ENCODE measurements around the gene TSPAN33.

TSPAN33 gene

DNA sequence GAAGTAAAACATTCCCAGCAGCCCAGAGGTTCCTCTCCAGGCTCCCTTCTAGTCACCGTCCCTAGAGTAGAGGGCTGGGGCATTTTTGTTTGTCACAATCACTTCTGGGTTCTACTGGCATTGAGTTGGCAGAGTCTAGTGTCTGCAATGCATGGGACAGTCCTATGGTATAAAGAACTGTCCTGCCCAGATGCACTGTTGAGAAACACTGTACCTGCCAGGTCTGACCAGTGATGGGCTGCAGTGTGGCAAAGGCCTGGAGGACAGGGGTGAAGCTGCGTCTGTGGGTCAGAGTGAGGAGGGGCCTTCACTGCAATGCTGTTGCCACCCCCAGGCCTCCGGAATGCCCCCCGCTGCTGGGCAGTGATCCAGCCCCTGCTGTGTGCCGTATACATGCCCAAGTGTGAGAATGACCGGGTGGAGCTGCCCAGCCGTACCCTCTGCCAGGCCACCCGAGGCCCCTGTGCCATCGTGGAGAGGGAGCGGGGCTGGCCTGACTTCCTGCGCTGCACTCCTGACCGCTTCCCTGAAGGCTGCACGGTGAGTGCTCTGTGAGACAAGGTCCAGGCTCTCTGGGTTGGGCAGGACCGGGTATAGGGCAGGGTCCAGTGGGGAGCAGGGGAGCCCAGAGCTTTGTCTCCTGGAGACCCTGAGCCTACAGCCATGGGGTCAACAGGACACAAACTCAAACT, 58.7 kb downstream of the TSPAN33 start:
- H3K27ac ChIP-seq (ENCODE audit: low read length), result no peak overlapping the region
- no peaks in the 10 kb centered on the region for H3K4me1 ChIP-seq (ENCODE audit: insufficient read depth, low read length)
- no peak overlapping the region for H3K9ac ChIP-seq (ENCODE audit: low read depth, low read length)
- no peaks in the 10 kb centered on the region for H3K27me3 ChIP-seq (ENCODE audit: insufficient read depth, low read length, poor library complexity)
- H2AFZ ChIP-seq (ENCODE audit: low read depth, low read length), result no peak overlapping the region
- no peaks in the 10 kb centered on the region for H3K36me3 ChIP-seq (ENCODE audit: insufficient read depth, low read length)
- ATAC-seq (ENCODE audit: insufficient read depth, low read depth) (no peak), DNase-seq (no peak)
- H3K9me3 ChIP-seq (ENCODE audit: insufficient read depth, low read length, severe bottlenecking), result no peaks in the 10 kb centered on the region
- H3K4me2 ChIP-seq (ENCODE audit: insufficient read depth, low read length), result no peak overlapping the region
- H3K79me2 ChIP-seq (ENCODE audit: insufficient read depth, low read length), result no peaks in the 10 kb centered on the region
- no peak overlapping the region for H3K4me3 ChIP-seq (ENCODE audit: low read depth in 1 of 2, low read length in 2 of 2)
- TF ChIP-seq EZH2 (IDR thresholded peaks at IDR 0.05; ENCODE audit: borderline replicate concordance, low read depth, low read length, severe bottlenecking) (no peak), CTCF (IDR thresholded peaks at IDR 0.05; ENCODE audit: borderline replicate concordance, extremely low read depth, low read length, poor library complexity, severe bottlenecking) (no peak)
- H4K20me1 ChIP-seq (ENCODE audit: insufficient read depth, low read length), result peaks cover 7% of the 10 kb centered on the region

DNA sequence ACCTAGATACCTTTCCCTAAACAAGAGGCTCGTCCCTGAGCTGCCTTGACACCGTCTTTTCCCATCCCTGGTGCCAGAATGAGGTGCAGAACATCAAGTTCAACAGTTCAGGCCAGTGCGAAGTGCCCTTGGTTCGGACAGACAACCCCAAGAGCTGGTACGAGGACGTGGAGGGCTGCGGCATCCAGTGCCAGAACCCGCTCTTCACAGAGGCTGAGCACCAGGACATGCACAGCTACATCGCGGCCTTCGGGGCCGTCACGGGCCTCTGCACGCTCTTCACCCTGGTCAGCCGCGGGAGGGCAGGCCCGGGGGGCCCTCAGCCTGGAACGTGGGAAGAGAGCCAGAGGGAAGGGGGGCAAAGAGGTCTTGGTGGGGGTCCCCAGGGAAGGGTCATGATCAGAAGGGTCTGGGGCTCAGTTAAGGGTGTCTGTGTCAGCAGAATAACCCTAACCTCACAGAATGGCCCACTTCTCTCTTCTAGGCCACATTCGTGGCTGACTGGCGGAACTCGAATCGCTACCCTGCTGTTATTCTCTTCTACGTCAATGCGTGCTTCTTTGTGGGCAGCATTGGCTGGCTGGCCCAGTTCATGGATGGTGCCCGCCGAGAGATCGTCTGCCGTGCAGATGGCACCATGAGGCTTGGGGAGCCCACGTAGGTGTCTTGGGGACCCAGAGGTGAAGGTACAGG, 60.8 kb downstream of the TSPAN33 start:
- TF ChIP-seq EZH2 (IDR thresholded peaks at IDR 0.05; ENCODE audit: borderline replicate concordance, low read depth, low read length, severe bottlenecking) (no peak), CTCF (IDR thresholded peaks at IDR 0.05; ENCODE audit: borderline replicate concordance, extremely low read depth, low read length, poor library complexity, severe bottlenecking) (no peak)
- Histone ChIP-seq H3K9ac (ENCODE audit: low read depth, low read length) (no peak overlapping the region), H3K27ac (ENCODE audit: low read length) (no peak overlapping the region), H3K36me3 (ENCODE audit: insufficient read depth, low read length) (peaks cover 2% of the 10 kb centered on the region; the same call in 1 of the 2 replicates), H4K20me1 (ENCODE audit: insufficient read depth, low read length) (peaks cover 7% of the 10 kb centered on the region; the same call in 1 of the 2 replicates), H3K4me1 (ENCODE audit: insufficient read depth, low read length) (no peaks in the 10 kb centered on the region), H3K4me2 (ENCODE audit: insufficient read depth, low read length) (no peak overlapping the region), H3K4me3 (ENCODE audit: low read depth in 1 of 2, low read length in 2 of 2) (no peak overlapping the region), H3K27me3 (ENCODE audit: insufficient read depth, low read length, poor library complexity) (no peaks in the 10 kb centered on the region), H2AFZ (ENCODE audit: low read depth, low read length) (no peak overlapping the region), H3K79me2 (ENCODE audit: insufficient read depth, low read length) (no peaks in the 10 kb centered on the region), H3K9me3 (ENCODE audit: insufficient read depth, low read length, severe bottlenecking) (no peaks in the 10 kb centered on the region)
- DNase-seq (no peak), ATAC-seq (ENCODE audit: insufficient read depth, low read depth) (no peak)

DNA sequence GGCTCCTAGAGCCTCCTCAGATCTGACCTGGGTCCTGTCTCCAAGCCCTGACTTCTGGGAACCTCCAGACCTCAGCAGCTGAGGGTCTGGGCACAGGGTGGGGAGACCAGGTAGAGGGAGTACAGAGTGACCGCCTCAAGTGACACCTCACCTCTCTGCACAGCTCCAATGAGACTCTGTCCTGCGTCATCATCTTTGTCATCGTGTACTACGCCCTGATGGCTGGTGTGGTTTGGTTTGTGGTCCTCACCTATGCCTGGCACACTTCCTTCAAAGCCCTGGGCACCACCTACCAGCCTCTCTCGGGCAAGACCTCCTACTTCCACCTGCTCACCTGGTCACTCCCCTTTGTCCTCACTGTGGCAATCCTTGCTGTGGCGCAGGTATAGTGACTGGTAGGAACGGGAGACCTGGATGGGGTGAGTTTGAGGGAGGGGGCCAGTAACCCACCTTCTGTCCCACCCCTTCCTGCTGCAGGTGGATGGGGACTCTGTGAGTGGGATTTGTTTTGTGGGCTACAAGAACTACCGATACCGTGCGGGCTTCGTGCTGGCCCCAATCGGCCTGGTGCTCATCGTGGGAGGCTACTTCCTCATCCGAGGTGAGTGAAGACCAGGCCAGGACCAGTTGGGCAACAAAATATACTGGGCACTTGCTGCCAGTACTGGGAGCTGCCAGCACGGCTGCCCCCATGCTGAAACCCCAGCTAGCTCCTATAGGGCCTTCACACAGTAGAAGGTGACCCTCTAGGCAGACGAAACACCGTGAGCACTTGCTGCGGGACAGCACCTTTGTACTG, 61.7 kb downstream of the TSPAN33 start:
- Histone ChIP-seq H4K20me1 (ENCODE audit: insufficient read depth, low read length) (peaks cover 7% of the 10 kb centered on the region; the same call in 1 of the 2 replicates), H3K9ac (ENCODE audit: low read depth, low read length) (no peak overlapping the region), H3K4me3 (ENCODE audit: low read depth in 1 of 2, low read length in 2 of 2) (no peak overlapping the region), H3K27me3 (ENCODE audit: insufficient read depth, low read length, poor library complexity) (no peaks in the 10 kb centered on the region), H3K79me2 (ENCODE audit: insufficient read depth, low read length) (no peaks in the 10 kb centered on the region), H3K9me3 (ENCODE audit: insufficient read depth, low read length, severe bottlenecking) (no peaks in the 10 kb centered on the region), H3K36me3 (ENCODE audit: insufficient read depth, low read length) (peaks cover 11% of the 10 kb centered on the region), H3K4me2 (ENCODE audit: insufficient read depth, low read length) (no peak overlapping the region), H2AFZ (ENCODE audit: low read depth, low read length) (no peak overlapping the region), H3K4me1 (ENCODE audit: insufficient read depth, low read length) (no peaks in the 10 kb centered on the region), H3K27ac (ENCODE audit: low read length) (no peak overlapping the region)
- TF ChIP-seq CTCF (IDR thresholded peaks at IDR 0.05; ENCODE audit: borderline replicate concordance, extremely low read depth, low read length, poor library complexity, severe bottlenecking) (no peak), EZH2 (IDR thresholded peaks at IDR 0.05; ENCODE audit: borderline replicate concordance, low read depth, low read length, severe bottlenecking) (no peak)
- DNase-seq, result no peak
- no peak for ATAC-seq (ENCODE audit: insufficient read depth, low read depth)
